ENCODE results near the gene AP1M2.

GRCh38 chr19:10548746-10549276, 38.3 kb downstream of the AP1M2 start:
- TF ChIP-seq EZH2 (IDR thresholded peaks at IDR 0.05; ENCODE audit: low read depth) = no peak
- no peak for TF ChIP-seq CTCF (conservative IDR thresholded peaks at IDR 0.05)

All from PC-9 (cell line).